Measurements from ENCODE around the gene CROCC2. TPM values are rescaled to one million over a fixed set of nuclear protein-coding genes. Genes with fewer than 3 reads are reported as not detected.

The CROCC2 gene
- total and polyA plus RNA-seq, 2 donors (not counting 1 experiment from before 2014, with no cell fraction given) = not detected

- peaks cover 1 to 37% (median 19%) of the 10 kb centered on the region in 3 donors for H3K9me3 ChIP-seq (ENCODE audit: control extremely low read depth in 1 of 3, control insufficient read depth in 2 of 3, insufficient read depth in 1 of 3, low read length in 2 of 3)
- H3K27ac ChIP-seq (ENCODE audit: low read length in 2 of 2) = no peak overlapping the region
- no peaks in the 10 kb centered on the region for H3K36me3 ChIP-seq (replicated peaks in 1 of 2; ENCODE audit: control extremely low read depth in 1 of 2, control insufficient read depth in 1 of 2, extremely low read depth in 1 of 2, insufficient read depth in 2 of 2, low read length in 1 of 2)
- WGBS (ENCODE audit: insufficient coverage) = no CpG with 5 or more reads among the region's 2 CpGs
- no peak overlapping the region for H3K4me3 ChIP-seq (ENCODE audit: control extremely low read depth in 1 of 5, extremely low read depth in 1 of 5, insufficient read depth in 1 of 5, low read depth in 2 of 5, low read length in 4 of 5)
- Mint-ChIP-seq H3K4me1 (peaks cover 11% of the 10 kb centered on the region), H3K9me3 (ENCODE audit: insufficient read depth) (peaks cover 11% of the 10 kb centered on the region), H3K4me3 (no peak overlapping the region), H3K27me3 (peaks cover 18% of the 10 kb centered on the region), H3K27ac (no peak overlapping the region)
- intact Hi-C loops (cut with micrococcal nuclease) = no loop called here
- H2AFZ ChIP-seq (ENCODE audit: insufficient read depth, low read depth, low read length, poor library complexity, severe bottlenecking) = no peak overlapping the region
- H3K9ac ChIP-seq (ENCODE audit: low read length) = no peak overlapping the region
- DNase-seq (no peak), ATAC-seq (ENCODE audit: low read depth) (no peak)
- POLR2A ChIA-PET = no interaction called here
- H3K27me3 ChIP-seq (replicated peaks in 1 of 4; ENCODE audit: control extremely low read depth in 1 of 4, control insufficient read depth in 3 of 4, insufficient read depth in 4 of 4, low read length in 3 of 4) = peaks cover 0 to 24% (median 4%) of the 10 kb centered on the region in 4 experiments
- no peak overlapping the region for H3K4me2 ChIP-seq (replicated peaks; ENCODE audit: low read depth, low read length, poor library complexity, severe bottlenecking)
- no peaks in the 10 kb centered on the region for H3K79me2 ChIP-seq (ENCODE audit: control insufficient read depth, insufficient read depth, low read length)
- TF ChIP-seq EZH2 (IDR thresholded peaks at IDR 0.05; ENCODE audit: borderline replicate concordance, insufficient read depth, low read depth, low read length, poor library complexity, severe bottlenecking) (no peak), CTCF (IDR thresholded peaks at IDR 0.05) (no peak)
- CTCF ChIA-PET = interaction anchor here (1.3 kb wide), 1 partner anchor 145 kb away, joined by 3 read pairs; the partner anchor contains the start of gene PPP1R7
- peaks cover 10 to 11% of the 10 kb centered on the region in 2 donors for H3K4me1 ChIP-seq (ENCODE audit: control insufficient read depth in 2 of 2, insufficient read depth in 2 of 2, low read length in 2 of 2)
- no peaks in the 10 kb centered on the region for H4K20me1 ChIP-seq (ENCODE audit: control insufficient read depth, insufficient read depth, low read length, poor library complexity, severe bottlenecking)
These were observed 99.4 kb downstream of the CROCC2 start for GRCh38 chr2:241005569-241005968.

- no peaks in the 10 kb centered on the region for H3K79me2 ChIP-seq (ENCODE audit: control insufficient read depth, insufficient read depth, low read length)
- H2AFZ ChIP-seq (ENCODE audit: insufficient read depth, low read depth, low read length, poor library complexity, severe bottlenecking) = no peak overlapping the region
- peaks cover 10 to 11% of the 10 kb centered on the region in 2 donors for H3K4me1 ChIP-seq (ENCODE audit: control insufficient read depth in 2 of 2, insufficient read depth in 2 of 2, low read length in 2 of 2)
- ChIA-PET CTCF (no interaction called here), POLR2A (no interaction called here)
- DNase-seq (no peak), ATAC-seq (ENCODE audit: low read depth) (no peak)
- H3K9ac ChIP-seq (ENCODE audit: low read length) = no peak overlapping the region
- peaks cover 0 to 23% (median 4%) of the 10 kb centered on the region in 4 experiments for H3K27me3 ChIP-seq (replicated peaks in 1 of 4; ENCODE audit: control extremely low read depth in 1 of 4, control insufficient read depth in 3 of 4, insufficient read depth in 4 of 4, low read length in 3 of 4)
- H4K20me1 ChIP-seq (ENCODE audit: control insufficient read depth, insufficient read depth, low read length, poor library complexity, severe bottlenecking) = no peaks in the 10 kb centered on the region
- intact Hi-C loops (cut with micrococcal nuclease) = no loop called here
- no peak overlapping the region for H3K27ac Mint-ChIP-seq
- H3K4me3 ChIP-seq (ENCODE audit: control extremely low read depth in 1 of 5, extremely low read depth in 1 of 5, insufficient read depth in 1 of 5, low read depth in 2 of 5, low read length in 4 of 5) = no peak overlapping the region
- H3K36me3 ChIP-seq (replicated peaks in 1 of 2; ENCODE audit: control extremely low read depth in 1 of 2, control insufficient read depth in 1 of 2, extremely low read depth in 1 of 2, insufficient read depth in 2 of 2, low read length in 1 of 2) = no peaks in the 10 kb centered on the region
- H3K27me3 Mint-ChIP-seq = peaks cover 11% of the 10 kb centered on the region
- peaks cover 1 to 37% (median 19%) of the 10 kb centered on the region in 3 donors for H3K9me3 ChIP-seq (ENCODE audit: control extremely low read depth in 1 of 3, control insufficient read depth in 2 of 3, insufficient read depth in 1 of 3, low read length in 2 of 3)
- H3K4me2 ChIP-seq (replicated peaks; ENCODE audit: low read depth, low read length, poor library complexity, severe bottlenecking) = no peak overlapping the region
- WGBS (ENCODE audit: insufficient coverage) = no CpG with 5 or more reads among the region's 3 CpGs
- H3K4me1 Mint-ChIP-seq = peaks cover 11% of the 10 kb centered on the region
- no peak overlapping the region for H3K4me3 Mint-ChIP-seq
- no peak overlapping the region for H3K27ac ChIP-seq (ENCODE audit: low read length in 2 of 2)
- TF ChIP-seq CTCF (IDR thresholded peaks at IDR 0.05) (no peak), EZH2 (IDR thresholded peaks at IDR 0.05; ENCODE audit: borderline replicate concordance, insufficient read depth, low read depth, low read length, poor library complexity, severe bottlenecking) (no peak)
- H3K9me3 Mint-ChIP-seq (ENCODE audit: insufficient read depth) = peaks cover 11% of the 10 kb centered on the region
These were observed 100.3 kb downstream of the CROCC2 start for GRCh38 chr2:241006412-241006811.

Data from B cell (primary cell).